A549 (cell line): ENCODE data around the gene PCNX3. TPM values are rescaled to one million over a fixed set of nuclear protein-coding genes. Genes with fewer than 3 reads are reported as not detected.

ENCODE experiments used
- ATAC-seq, 2 experiments: fragments of 200-7000 bp in 1 of 2; fragments of >200 bp in 1 of 2; cut with Nextera tagmentation in 1 of 2; cut with Tn5 transposase in 1 of 2; 3 replicates each; pipeline versions ENCODE4 v1.8.0 to v1.9.1; 2018 to 2020; ENCODE audit warnings: mild to moderate bottlenecking in 1 of 2, moderate library complexity in 1 of 2
- CTCF ChIA-PET: fragments of 300-600 bp; sonication (Branson Sonifier 250); formaldehyde crosslinking; extraction: SDS; loops from one replicate; lab custom pipeline; 2021; ENCODE audit warnings: antibody characterized with exemption, inconsistent platforms; lab: Yijun Ruan, JAX
- POLR2A ChIA-PET: fragments of 350-600 bp; formaldehyde crosslinking; extraction: SDS; loops from one replicate; lab custom pipeline; 2021; ENCODE audit warnings: antibody characterized with exemption, inconsistent platforms; lab: Yijun Ruan, JAX
- DNase-seq, 2 experiments: peaks; one replicate each; pipeline versions ENCODE4 v3.0.0 to v3.0.0-alpha.2; 2011 to 2016; ENCODE audit warnings: low read depth in 1 of 2, low spot score in 1 of 2
- FAIRE-seq: peaks from 2 replicates; lab custom pipeline; 2011; peaks lifted over from hg19 to GRCh38; lab: Jason Lieb, UNC
- H3K27ac ChIP-seq, 2 experiments: fragments of >200 bp; sonication (Bioruptor Twin); formaldehyde crosslinking; 3 replicates each; pipeline ENCODE4 v1.5.1; 2016 to 2017
- H3K4me1 ChIP-seq: fragments of >200 bp; sonication (Bioruptor Twin); formaldehyde crosslinking; 3 replicates; pipeline ENCODE4 v1.6.1; 2016
- H3K4me2 ChIP-seq: fragments of >200 bp; sonication (Bioruptor Twin); formaldehyde crosslinking; 3 replicates; pipeline ENCODE4 v1.6.1; 2016
- H3K4me3 ChIP-seq: fragments of >200 bp; sonication (Bioruptor Twin); formaldehyde crosslinking; 3 replicates; pipeline ENCODE4 v1.5.1; 2016
- H3K9me3 ChIP-seq: fragments of >200 bp; sonication (Bioruptor Twin); formaldehyde crosslinking; 3 replicates; pipeline ENCODE4 v1.6.1; 2016
- BHLHE40 ChIP-seq: IDR thresholded peaks from 2 replicates; pipeline ENCODE4 v1.6.1; 2012; ENCODE audit warnings: low read depth, low read length, inconsistent platforms
- CBX8 ChIP-seq: fragments of 200-600 bp; sonication (generic); IDR thresholded peaks from 2 replicates; pipeline ENCODE4 v1.6.1; 2016
- CEBPB ChIP-seq, 2 experiments: fragments of >200 bp in 1 of 2; sonication (Bioruptor Twin) in 1 of 2; formaldehyde crosslinking in 1 of 2; IDR thresholded peaks; 2 replicates each; pipeline ENCODE4 v1.6.1; 2012 to 2016
- CHD2 ChIP-seq: fragments of 150-350 bp; IDR thresholded peaks from 2 replicates; pipeline ENCODE4 v1.6.1; 2014; ENCODE audit warnings: low read length; ENCODE audit not compliant: partially characterized antibody
- CHD4 ChIP-seq: fragments of 200-600 bp; sonication (generic); IDR thresholded peaks from 2 replicates; pipeline ENCODE4 v1.6.1; 2016; ENCODE audit warnings: antibody characterized with exemption, mild to moderate bottlenecking, borderline replicate concordance
- EHF ChIP-seq: fragments of 250-450 bp; sonication (Bioruptor Pico); IDR thresholded peaks from 2 replicates; pipeline ENCODE4 v1.5.0; 2020; ENCODE audit warnings: mild to moderate bottlenecking
- EHMT2 ChIP-seq: fragments of 200-600 bp; sonication (generic); IDR thresholded peaks from 2 replicates; pipeline ENCODE4 v1.6.1; 2016; ENCODE audit warnings: antibody characterized with exemption, low read depth, mild to moderate bottlenecking, moderate library complexity
- EP300 ChIP-seq, 2 experiments: fragments of >200 bp; sonication (Bioruptor Twin); formaldehyde crosslinking; IDR thresholded peaks; 2 replicates in 1 of 2; 3 replicates in 1 of 2; pipeline ENCODE4 v1.6.1; 2016 to 2017
- ESRRA ChIP-seq: fragments of 150-350 bp; IDR thresholded peaks from 2 replicates; pipeline ENCODE4 v1.6.1; 2014; ENCODE audit warnings: mild to moderate bottlenecking, low read length, borderline replicate concordance
- FOXS1 ChIP-seq: fragments of 250-450 bp; sonication (Bioruptor Pico); IDR thresholded peaks from 2 replicates; pipeline ENCODE4 v1.5.0; 2020; ENCODE audit warnings: mild to moderate bottlenecking, moderate library complexity
- GATA3 ChIP-seq: IDR thresholded peaks from 2 replicates; pipeline ENCODE4 v1.6.1; 2012; ENCODE audit warnings: borderline replicate concordance
- HEYL ChIP-seq: fragments of 250-450 bp; sonication (Bioruptor Pico); IDR thresholded peaks from 2 replicates; pipeline ENCODE4 v1.8.0; 2021; ENCODE audit warnings: mild to moderate bottlenecking, moderate library complexity
- KDM5A ChIP-seq: fragments of 200-600 bp; sonication (generic); IDR thresholded peaks from 2 replicates; pipeline ENCODE4 v1.6.1; 2016; ENCODE audit warnings: antibody characterized with exemption, mild to moderate bottlenecking
- MAFK ChIP-seq: fragments of 450-650 bp; IDR thresholded peaks from 2 replicates; pipeline ENCODE4 v1.6.1; 2014; ENCODE audit not compliant: partially characterized antibody
- NR3C1 ChIP-seq: fragments of >200 bp; sonication (Bioruptor Twin); formaldehyde crosslinking; IDR thresholded peaks from 3 replicates; pipeline ENCODE4 v1.6.1; 2017
- POLR2A ChIP-seq: IDR thresholded peaks from 2 replicates; pipeline ENCODE4 v1.6.1; 2012; ENCODE audit warnings: mild to moderate bottlenecking, low read length
- RARB ChIP-seq: fragments of 250-450 bp; sonication (Bioruptor Pico); IDR thresholded peaks from 2 replicates; pipeline ENCODE4 v1.8.0; 2021; ENCODE audit warnings: mild to moderate bottlenecking, moderate library complexity
- RNF2 ChIP-seq: fragments of 200-600 bp; sonication (generic); IDR thresholded peaks from 2 replicates; pipeline ENCODE4 v1.6.1; 2016; ENCODE audit warnings: low read depth, mild to moderate bottlenecking, antibody characterized with exemption, moderate library complexity, borderline replicate concordance
- SMC3 ChIP-seq: fragments of >200 bp; sonication (Bioruptor Twin); formaldehyde crosslinking; IDR thresholded peaks from 3 replicates; pipeline ENCODE4 v1.6.1; 2018; ENCODE audit warnings: inconsistent platforms
- SREBF2 ChIP-seq: fragments of 450-650 bp; IDR thresholded peaks from 2 replicates; pipeline ENCODE4 v1.6.1; 2014; ENCODE audit warnings: mild to moderate bottlenecking, moderate library complexity
- ZC3H11A ChIP-seq: fragments of 450-650 bp; IDR thresholded peaks from 2 replicates; pipeline ENCODE4 v1.6.1; 2014; ENCODE audit warnings: antibody characterized with exemption, mild to moderate bottlenecking
- ZSCAN20 ChIP-seq: fragments of 250-450 bp; sonication (Bioruptor Pico); IDR thresholded peaks from 2 replicates; pipeline ENCODE4 v1.8.0; 2022; ENCODE audit warnings: mild to moderate bottlenecking, moderate library complexity
- WGBS: methylation state at CpG from one replicate; pipeline ENCODE4 v1.1.6; 2017; ENCODE audit errors: missing lambda C conversion rate; 5-methylcytosine and 5-hydroxymethylcytosine counted together
- polyA plus RNA-seq, 4 experiments: library from polyadenylated mRNA; depleted of rRNA in 3 of 4; stranded (reverse); fragments of >200 nt; fragmentation: RNase III in 1 of 4; extraction: RNeasy Plus Mini Kit Qiagen cat#74134 plus additional on column Dnase treatment in 1 of 4; gene quantifications; 2 replicates in 3 of 4; 3 replicates in 1 of 4; pipeline ENCODE4 v1.2.3, GENCODE V29; 2011 to 2017
- TF ChIP-seq, protein P1 (sequence below): fragments of >200 bp; sonication (Bioruptor Twin); formaldehyde crosslinking; IDR thresholded peaks from 3 replicates; pipeline ENCODE4 v1.6.1; 2016
- TF ChIP-seq, protein P2 (sequence below): IDR thresholded peaks from 2 replicates; pipeline ENCODE4 v1.6.1; 2012; ENCODE audit warnings: low read depth, borderline replicate concordance

The PCNX3 gene
- polyA plus RNA-seq, 2 of the 4 experiments (the other 2 are of a cell fraction): 14.2 to 29.7 TPM

DNA sequence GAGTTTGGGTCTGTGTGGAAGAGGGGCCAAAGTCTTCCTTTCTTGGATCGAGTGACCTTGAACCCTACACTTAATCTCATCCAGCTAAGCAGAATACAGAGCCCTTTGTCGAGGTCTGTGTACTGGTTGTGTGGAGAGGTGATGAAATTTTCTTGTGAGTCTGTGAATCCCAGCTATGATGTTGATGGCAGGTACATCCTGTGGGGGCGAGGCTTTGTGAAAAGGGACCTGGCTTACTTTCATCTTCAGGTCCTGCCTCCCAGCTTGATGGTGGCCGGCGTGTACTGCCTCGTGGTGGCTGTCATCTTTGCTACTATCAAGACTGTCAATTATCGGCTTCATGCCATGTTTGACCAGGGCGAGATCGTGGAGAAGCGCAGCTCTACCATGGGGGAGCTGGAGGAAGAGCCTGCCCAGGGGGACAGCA, 1.0 kb downstream of the PCNX3 start:
- WGBS: 59% methylated on average over 9 of the region's 10 CpGs
- FAIRE-seq (no peak), ATAC-seq (no peak), DNase-seq (no peak)
- H3K4me1 ChIP-seq: peaks cover 28% of the 10 kb centered on the region
- ChIA-PET POLR2A (no interaction called here), CTCF (interaction anchor here (1.0 to 1.7 kb wide), 5 partner anchors 10 to 406 kb away, joined by 3 to 17 read pairs (median 4); no protein-coding TSS in a partner anchor)
- peak overlapping the region; percentile 87 for H3K4me3 ChIP-seq
- no peaks in the 10 kb centered on the region for H3K9me3 ChIP-seq
- TF ChIP-seq CHD2: no peak
- TF ChIP-seq, protein P1, sequence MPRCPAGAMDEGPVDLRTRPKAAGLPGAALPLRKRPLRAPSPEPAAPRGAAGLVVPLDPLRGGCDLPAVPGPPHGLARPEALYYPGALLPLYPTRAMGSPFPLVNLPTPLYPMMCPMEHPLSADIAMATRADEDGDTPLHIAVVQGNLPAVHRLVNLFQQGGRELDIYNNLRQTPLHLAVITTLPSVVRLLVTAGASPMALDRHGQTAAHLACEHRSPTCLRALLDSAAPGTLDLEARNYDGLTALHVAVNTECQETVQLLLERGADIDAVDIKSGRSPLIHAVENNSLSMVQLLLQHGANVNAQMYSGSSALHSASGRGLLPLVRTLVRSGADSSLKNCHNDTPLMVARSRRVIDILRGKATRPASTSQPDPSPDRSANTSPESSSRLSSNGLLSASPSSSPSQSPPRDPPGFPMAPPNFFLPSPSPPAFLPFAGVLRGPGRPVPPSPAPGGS: no peak
- TF ChIP-seq ZC3H11A: no peak
- no peak for TF ChIP-seq CEBPB (IDR thresholded peaks at IDR 0.05)
- TF ChIP-seq, protein P2, sequence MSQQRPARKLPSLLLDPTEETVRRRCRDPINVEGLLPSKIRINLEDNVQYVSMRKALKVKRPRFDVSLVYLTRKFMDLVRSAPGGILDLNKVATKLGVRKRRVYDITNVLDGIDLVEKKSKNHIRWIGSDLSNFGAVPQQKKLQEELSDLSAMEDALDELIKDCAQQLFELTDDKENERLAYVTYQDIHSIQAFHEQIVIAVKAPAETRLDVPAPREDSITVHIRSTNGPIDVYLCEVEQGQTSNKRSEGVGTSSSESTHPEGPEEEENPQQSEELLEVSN: no peak
- TF ChIP-seq MAFK: no peak
- TF ChIP-seq RARB (CRISPR knock-in tag): no peak
- no peak for TF ChIP-seq NR3C1
- no peak for TF ChIP-seq ZSCAN20 (CRISPR knock-in tag)
- TF ChIP-seq EHMT2: no peak
- TF ChIP-seq EP300 (IDR thresholded peaks at IDR 0.05): no peak
- no peak for TF ChIP-seq KDM5A
- TF ChIP-seq RNF2: no peak
- no peak for TF ChIP-seq CHD4
- TF ChIP-seq SREBF2: no peak
- no peak for TF ChIP-seq POLR2A
- no peak for TF ChIP-seq ESRRA
- TF ChIP-seq HEYL (CRISPR knock-in tag): no peak
- peak overlapping the region; percentile 86 to 98 for H3K27ac ChIP-seq
- peak overlapping the region; percentile 98 for H3K4me2 ChIP-seq

- WGBS: 89% methylated on average over 17 of the region's 17 CpGs
- H3K9me3 ChIP-seq: no peaks in the 10 kb centered on the region
- POLR2A ChIA-PET: no interaction called here
- ATAC-seq (no peak), DNase-seq (no peak), FAIRE-seq (no peak)
- H3K4me1 ChIP-seq: peaks cover 21% of the 10 kb centered on the region
- peak overlapping the region in 1 of 2 experiments; percentile 98; a peak in 1 of 6 replicates for H3K27ac ChIP-seq
- H3K4me3 ChIP-seq: peak overlapping the region; percentile 87; the same call in 2 of the 3 replicates
- TF ChIP-seq, protein P1: no peak
- TF ChIP-seq CHD4 (no peak), CBX8 (no peak), GATA3 (no peak), EHF (no peak), BHLHE40 (no peak), SMC3 (no peak), FOXS1 (CRISPR knock-in tag) (no peak)
- TF ChIP-seq, protein P2: no peak
- CTCF ChIA-PET: interaction anchor here (0.6 to 1.7 kb wide), 8 partner anchors 9 to 695 kb away, joined by 3 to 17 read pairs (median 4); no protein-coding TSS in a partner anchor
- H3K4me2 ChIP-seq: peak overlapping the region; percentile 98
Observed at GRCh38 chr11:65617136-65617850, 1.7 kb downstream of the PCNX3 start.
